Measurements from ENCODE around the gene CFDP1. TPM values are rescaled to one million over a fixed set of nuclear protein-coding genes. Genes with fewer than 3 reads are reported as not detected.

Gene CFDP1
- total RNA-seq, 1 experiment from 2014 or later, result 77.6 TPM

DNA sequence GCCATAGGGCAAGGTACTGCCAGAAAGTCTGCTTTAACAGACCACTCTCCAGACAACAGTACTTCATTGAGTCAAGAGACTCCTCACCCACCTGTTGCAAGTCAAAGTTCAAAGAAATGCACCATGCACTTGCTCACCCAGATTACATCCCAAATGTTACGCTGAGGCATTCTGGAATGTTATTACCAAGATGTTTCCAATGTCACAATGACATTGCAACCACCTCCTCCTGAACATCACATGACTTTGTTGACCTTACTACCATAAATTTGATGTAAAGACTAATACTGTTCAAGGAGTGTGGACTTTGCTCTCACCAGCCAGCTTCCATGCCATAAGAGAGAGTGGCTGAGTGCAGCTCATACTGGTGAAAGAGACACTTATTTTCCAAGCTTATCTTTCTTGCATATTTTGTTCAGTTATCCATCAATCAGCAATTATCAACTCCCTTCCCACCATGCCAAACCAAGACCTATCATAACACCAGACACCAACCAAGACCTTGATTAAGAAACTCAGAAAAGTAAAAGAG lies 123.3 kb downstream of the CFDP1 start:
- Histone ChIP-seq H3K27me3 (replicated peaks; ENCODE audit: control insufficient read depth, insufficient read depth, low read length) (no peaks in the 10 kb centered on the region), H3K9me3 (no peaks in the 10 kb centered on the region), H3K4me1 (peaks cover 59% of the 10 kb centered on the region), H3K4me3 (ENCODE audit: low read depth, low read length) (no peak overlapping the region), H3K36me3 (ENCODE audit: control insufficient read depth, insufficient read depth, low read length) (no peaks in the 10 kb centered on the region)
- TF ChIP-seq CTCF (IDR thresholded peaks at IDR 0.05; ENCODE audit: insufficient read depth in 1 of 2, low read depth in 1 of 2, low read length in 1 of 2, severe bottlenecking in 1 of 2, unreplicated experiment in 1 of 2), result no peak
- peak; percentile 74 to 76 for DNase-seq
- ChIA-PET POLR2A (interaction anchor here (1.2 kb wide), 1 partner anchor 59 kb away, joined by 3 read pairs; no protein-coding TSS in a partner anchor), CTCF (no interaction called here)
- Mint-ChIP-seq H3K36me3 (ENCODE audit: insufficient read depth, unreplicated experiment) (peaks cover 29% of the 10 kb centered on the region), H3K9me3 (ENCODE audit: unreplicated experiment) (no peaks in the 10 kb centered on the region), H3K27ac (ENCODE audit: unreplicated experiment) (peak overlapping the region; percentile 94), H3K4me1 (ENCODE audit: low read depth, unreplicated experiment) (peaks cover 46% of the 10 kb centered on the region), H3K27me3 (ENCODE audit: insufficient read depth, unreplicated experiment) (no peaks in the 10 kb centered on the region), H3K4me3 (ENCODE audit: unreplicated experiment) (peak overlapping the region; percentile 56)
- intact Hi-C loops (cut with micrococcal nuclease; ENCODE audit: unreplicated experiment), result loop anchor here (2.0 kb wide), 1 partner anchor 45 kb away; no protein-coding TSS in a partner anchor
- no TSS peak for BruUV-seq (replicated peaks)

- BruUV-seq (replicated peaks), result no TSS peak
- ChIA-PET POLR2A (no interaction called here), CTCF (no interaction called here)
- DNase-seq, result no peak
- Mint-ChIP-seq H3K27ac (ENCODE audit: unreplicated experiment) (peak overlapping the region; percentile 88), H3K36me3 (ENCODE audit: insufficient read depth, unreplicated experiment) (peaks cover 34% of the 10 kb centered on the region), H3K4me1 (ENCODE audit: low read depth, unreplicated experiment) (peaks cover 51% of the 10 kb centered on the region), H3K4me3 (ENCODE audit: unreplicated experiment) (no peak overlapping the region), H3K27me3 (ENCODE audit: insufficient read depth, unreplicated experiment) (no peaks in the 10 kb centered on the region), H3K9me3 (ENCODE audit: unreplicated experiment) (no peaks in the 10 kb centered on the region)
- H3K36me3 ChIP-seq (ENCODE audit: control insufficient read depth, insufficient read depth, low read length), result no peaks in the 10 kb centered on the region
- no peak for TF ChIP-seq CTCF (IDR thresholded peaks at IDR 0.05; ENCODE audit: insufficient read depth in 1 of 2, low read depth in 1 of 2, low read length in 1 of 2, severe bottlenecking in 1 of 2, unreplicated experiment in 1 of 2)
- peaks cover 67% of the 10 kb centered on the region for H3K4me1 ChIP-seq
- no peak overlapping the region for H3K4me3 ChIP-seq (ENCODE audit: low read depth, low read length)
- no peaks in the 10 kb centered on the region for H3K27me3 ChIP-seq (replicated peaks; ENCODE audit: control insufficient read depth, insufficient read depth, low read length)
- intact Hi-C loops (cut with micrococcal nuclease; ENCODE audit: unreplicated experiment), result no loop called here
- no peaks in the 10 kb centered on the region for H3K9me3 ChIP-seq
Observed at GRCh38 chr16:75309156-75309555, 124.1 kb downstream of the CFDP1 start.

- Mint-ChIP-seq H3K9me3 (ENCODE audit: unreplicated experiment) (no peaks in the 10 kb centered on the region), H3K27me3 (ENCODE audit: insufficient read depth, unreplicated experiment) (no peaks in the 10 kb centered on the region), H3K4me3 (ENCODE audit: unreplicated experiment) (no peak overlapping the region), H3K27ac (ENCODE audit: unreplicated experiment) (peak overlapping the region; percentile 88), H3K36me3 (ENCODE audit: insufficient read depth, unreplicated experiment) (peaks cover 33% of the 10 kb centered on the region), H3K4me1 (ENCODE audit: low read depth, unreplicated experiment) (peaks cover 51% of the 10 kb centered on the region)
- Histone ChIP-seq H3K36me3 (ENCODE audit: control insufficient read depth, insufficient read depth, low read length) (no peaks in the 10 kb centered on the region), H3K27me3 (replicated peaks; ENCODE audit: control insufficient read depth, insufficient read depth, low read length) (no peaks in the 10 kb centered on the region), H3K4me1 (peaks cover 74% of the 10 kb centered on the region), H3K4me3 (ENCODE audit: low read depth, low read length) (no peak overlapping the region), H3K9me3 (no peaks in the 10 kb centered on the region)
- intact Hi-C loops (cut with micrococcal nuclease; ENCODE audit: unreplicated experiment), result no loop called here
- CTCF ChIA-PET, result no interaction called here
- TF ChIP-seq CTCF (IDR thresholded peaks at IDR 0.05; ENCODE audit: insufficient read depth in 1 of 2, low read depth in 1 of 2, low read length in 1 of 2, severe bottlenecking in 1 of 2, unreplicated experiment in 1 of 2), result no peak
- BruUV-seq (replicated peaks), result no TSS peak
- POLR2A ChIA-PET, result interaction anchor here (0.5 kb wide), 1 partner anchor 106 kb away, joined by 4 read pairs; no protein-coding TSS in a partner anchor
- no peak for DNase-seq
Observed at GRCh38 chr16:75308011-75308410, 125.3 kb downstream of the CFDP1 start.

All from Caco-2 (cell line).